ENCODE results near the gene HS1BP3. TPM values are rescaled to one million over a fixed set of nuclear protein-coding genes. Genes with fewer than 3 reads are reported as not detected.

HS1BP3 gene
- total and polyA plus RNA-seq, 9 of the 15 experiments (the other 6 are each of a cell fraction or from before 2014, with no cell fraction given), result 0.41 to 8.3 (median 5.9) TPM

GRCh38 chr2:20632446-20632990 lies 18.4 kb downstream of the HS1BP3 start (continued):
- no peak for TF ChIP-seq MGA (IDR thresholded peaks at IDR 0.05)
- no peak for TF ChIP-seq ZNF41 (CRISPR knock-in tag; conservative IDR thresholded peaks at IDR 0.05)
- TF ChIP-seq GTF2B (IDR thresholded peaks at IDR 0.05; ENCODE audit: extremely low read depth, insufficient read length), result no peak
- TF ChIP-seq ZNF408 (CRISPR knock-in tag; IDR thresholded peaks at IDR 0.05; ENCODE audit: low read depth), result no peak
- TF ChIP-seq POLR2H (tag; IDR thresholded peaks at IDR 0.05; ENCODE audit: low read depth), result no peak
- TF ChIP-seq TCF3 (CRISPR knock-in tag; IDR thresholded peaks at IDR 0.05), result no peak
- no peak for TF ChIP-seq PHF8 (IDR thresholded peaks at IDR 0.05; ENCODE audit: borderline replicate concordance, low read length)
- no peak for TF ChIP-seq PTRF (tag; IDR thresholded peaks at IDR 0.05)
- no peak for TF ChIP-seq ZNF165 (CRISPR knock-in tag; IDR thresholded peaks at IDR 0.05; ENCODE audit: borderline replicate concordance)
- no peak for TF ChIP-seq PRPF4 (IDR thresholded peaks at IDR 0.05; ENCODE audit: insufficient read depth, low read depth, low read length, poor library complexity, severe bottlenecking)
- no peak for TF ChIP-seq ATF2 (CRISPR knock-in tag; IDR thresholded peaks at IDR 0.05)
- TF ChIP-seq TFAP4 (CRISPR knock-in tag; IDR thresholded peaks at IDR 0.05; ENCODE audit: borderline replicate concordance), result no peak
- no peak for TF ChIP-seq MCM2 (IDR thresholded peaks at IDR 0.05; ENCODE audit: low read depth)
- no peak for TF ChIP-seq MAFG (tag; conservative IDR thresholded peaks at IDR 0.05)
